ENCODE data around the gene ZNF101.
"Not testable (repeated sequence)": the region's sequence is repeated elsewhere in the genome, so short reads cannot be mapped to it uniquely, and the experiment has no call there.

ZNF101 gene

GRCh38 chr19:19661675-19662251 is 6.9 kb upstream of the ZNF101 start:
- DNase-seq, result peak; percentile 15

DNA sequence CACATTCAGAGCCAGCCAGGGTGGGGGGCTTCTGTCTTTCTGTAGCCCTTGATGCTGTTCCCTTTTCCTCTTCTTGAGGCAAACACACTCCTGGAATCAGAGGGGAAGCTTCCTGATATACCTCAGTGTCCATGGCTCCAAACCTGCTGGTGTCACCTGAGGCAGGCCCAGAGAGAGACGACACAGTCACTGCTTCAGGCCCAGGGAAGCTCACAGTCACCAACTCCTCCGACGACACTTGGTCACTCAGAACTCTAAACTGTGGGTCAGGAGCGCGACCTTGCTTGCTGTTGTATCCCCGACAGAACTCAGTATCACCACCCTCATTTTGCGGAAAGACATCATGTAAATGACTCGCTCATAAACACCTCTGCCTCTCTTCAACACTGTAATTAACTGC is 6.3 kb upstream of the ZNF101 start:
- DNase-seq, result no peak

- no peak for DNase-seq
Observed at GRCh38 chr19:19662871-19663255, 5.8 kb upstream of the ZNF101 start.

GRCh38 chr19:19663256-19664120 is 5.2 kb upstream of the ZNF101 start, which contains the start of gene ATP13A1:
Gene ATP13A1, minus strand, starts transcription at chr19:19663676. Its CDS starts 10 bp downstream, at chr19:19663666.
- DNase-seq, result peak; percentile 96

GRCh38 chr19:19665420-19665948 is 3.2 kb upstream of the ZNF101 start:
- not testable (repeated sequence) for DNase-seq

- DNase-seq, result no peak
Observed at GRCh38 chr19:19670070-19670551, 1.5 kb downstream of the ZNF101 start.

- DNase-seq, result no peak
Observed at GRCh38 chr19:19672816-19673215, 4.2 kb downstream of the ZNF101 start.

GRCh38 chr19:19674315-19674714 is 5.7 kb downstream of the ZNF101 start:
- DNase-seq, result no peak

GRCh38 chr19:19677579-19677978 is 8.9 kb downstream of the ZNF101 start:
- no peak for DNase-seq

DNA sequence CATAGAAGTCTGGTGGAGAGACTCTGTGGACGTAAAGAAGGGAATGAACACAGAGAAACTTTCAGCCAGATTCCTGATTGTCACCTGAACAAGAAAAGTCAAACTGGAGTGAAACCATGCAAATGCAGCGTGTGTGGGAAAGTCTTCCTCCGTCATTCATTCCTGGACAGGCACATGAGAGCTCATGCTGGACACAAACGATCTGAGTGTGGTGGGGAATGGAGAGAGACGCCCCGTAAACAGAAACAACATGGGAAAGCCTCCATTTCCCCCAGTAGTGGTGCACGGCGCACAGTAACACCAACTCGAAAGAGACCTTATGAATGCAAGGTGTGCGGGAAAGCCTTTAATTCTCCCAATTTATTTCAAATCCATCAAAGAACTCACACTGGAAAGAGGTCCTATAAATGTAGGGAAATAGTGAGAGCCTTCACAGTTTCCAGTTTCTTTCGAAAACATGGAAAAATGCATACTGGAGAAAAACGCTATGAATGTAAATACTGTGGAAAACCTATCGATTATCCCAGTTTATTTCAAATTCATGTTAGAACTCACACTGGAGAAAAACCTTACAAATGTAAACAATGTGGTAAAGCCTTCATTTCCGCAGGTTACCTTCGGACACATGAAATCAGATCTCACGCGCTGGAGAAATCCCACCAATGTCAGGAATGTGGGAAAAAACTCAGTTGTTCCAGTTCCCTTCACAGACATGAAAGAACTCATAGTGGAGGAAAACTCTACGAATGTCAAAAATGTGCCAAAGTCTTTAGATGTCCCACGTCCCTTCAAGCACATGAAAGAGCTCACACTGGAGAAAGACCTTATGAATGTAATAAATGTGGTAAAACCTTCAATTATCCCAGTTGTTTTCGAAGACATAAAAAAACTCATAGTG is 10.8 kb downstream of the ZNF101 start:
- DNase-seq, result no peak

GRCh38 chr19:19686119-19686518 is 17.5 kb downstream of the ZNF101 start:
- DNase-seq, result not testable (repeated sequence)

GRCh38 chr19:19686580-19686979 is 17.9 kb downstream of the ZNF101 start:
- DNase-seq, result no peak

DNA sequence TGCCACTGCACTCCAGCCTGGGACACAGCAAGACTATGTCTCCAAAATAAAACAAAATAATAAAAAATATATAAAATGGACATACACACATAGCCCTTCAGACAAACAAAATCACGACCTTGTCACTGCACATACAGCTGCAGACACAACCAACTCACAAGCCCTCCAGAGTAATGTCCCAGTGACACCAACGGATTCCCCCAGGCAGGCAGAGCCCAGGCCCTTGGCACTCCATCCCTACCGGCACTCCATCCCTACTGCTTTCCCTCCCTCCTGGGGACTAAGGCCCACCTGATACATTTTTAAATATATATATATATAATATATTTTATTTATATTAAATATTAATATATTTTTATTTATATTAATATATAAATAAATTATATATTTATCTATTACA is 18.5 kb downstream of the ZNF101 start:
- DNase-seq, result no peak

DNA sequence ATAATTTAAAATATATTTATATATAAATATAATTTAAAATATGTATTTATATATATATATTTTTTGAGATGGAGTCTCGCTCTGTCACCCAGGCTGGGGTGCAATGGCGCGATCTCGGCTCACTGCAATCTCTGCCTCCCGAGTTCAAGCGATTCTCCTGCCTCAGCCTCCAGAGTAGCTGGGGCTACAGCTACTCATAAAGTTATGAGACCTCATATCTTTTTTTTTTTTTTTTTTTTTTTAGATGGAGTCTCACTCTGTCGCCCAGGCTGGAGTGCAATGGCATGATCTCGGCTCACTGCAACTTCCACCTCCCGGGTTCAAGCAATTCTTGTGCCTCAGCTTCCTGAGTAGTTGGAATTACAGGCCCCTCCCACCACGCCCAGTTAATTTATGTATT is 20.4 kb downstream of the ZNF101 start:
- not testable (repeated sequence) for DNase-seq

DNA sequence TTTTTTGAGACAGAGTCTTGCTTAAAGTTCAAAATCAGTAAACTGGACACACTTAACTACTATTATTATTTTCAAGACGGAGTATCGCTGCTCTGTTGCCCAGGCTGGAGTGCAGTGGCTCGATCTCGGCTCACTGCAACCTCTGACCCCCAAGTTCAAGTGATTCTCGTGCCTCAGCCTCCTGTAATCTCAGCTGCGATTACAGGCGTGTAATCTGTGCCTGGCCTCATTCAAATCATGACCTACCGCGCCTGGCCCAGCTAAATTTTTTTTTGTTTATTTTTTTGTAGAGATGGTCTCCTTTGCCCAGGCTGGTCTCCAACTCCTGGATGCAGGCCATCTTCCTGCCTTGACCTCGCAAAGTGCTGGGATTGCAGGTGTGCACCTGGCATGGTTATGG is 23.0 kb downstream of the ZNF101 start:
- DNase-seq, result no peak

- no peak for DNase-seq
Observed at GRCh38 chr19:19696386-19696785, 27.7 kb downstream of the ZNF101 start.

- DNase-seq, result no peak
Observed at GRCh38 chr19:19697589-19697988, 28.9 kb downstream of the ZNF101 start.

DNA sequence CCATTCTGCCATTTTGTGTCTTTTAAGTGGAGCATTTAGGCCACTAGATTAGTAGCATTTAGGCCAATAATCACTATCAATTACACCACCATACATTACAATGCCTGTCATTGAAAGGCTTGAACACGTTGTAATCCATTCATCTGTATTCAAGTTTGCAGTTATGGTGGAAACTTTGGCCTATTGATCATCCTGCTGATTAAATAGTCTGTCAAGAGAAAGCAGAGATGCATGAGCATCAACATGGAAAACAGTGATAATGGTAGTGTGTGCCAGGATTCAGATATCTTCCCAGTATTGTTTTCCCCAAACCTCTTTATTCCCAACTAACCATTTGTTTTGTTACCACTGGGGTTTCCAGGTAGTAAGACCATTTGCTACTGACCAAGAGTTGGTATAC is 31.9 kb downstream of the ZNF101 start:
- DNase-seq, result not testable (repeated sequence)

DNA sequence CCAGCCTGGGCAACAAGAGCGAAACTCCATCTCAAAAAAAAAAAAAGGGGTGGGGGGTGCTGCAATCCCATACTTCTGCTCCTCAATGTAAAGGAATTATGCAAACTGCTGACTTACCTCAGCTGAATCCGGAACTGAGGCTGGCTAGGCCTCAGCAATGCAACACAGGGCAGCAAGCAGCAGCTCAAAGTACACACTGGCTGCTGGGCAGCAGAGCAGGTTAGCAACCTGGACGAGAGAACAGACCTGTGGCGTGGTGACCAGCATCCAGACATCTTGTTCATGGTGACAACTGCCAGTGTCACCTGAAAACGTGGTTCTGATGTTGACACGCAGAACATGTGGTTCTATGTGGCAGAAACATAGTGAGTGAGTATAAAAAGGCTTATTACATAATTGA is 36.2 kb downstream of the ZNF101 start:
- no peak for DNase-seq

GRCh38 chr19:19710506-19710905 is 41.9 kb downstream of the ZNF101 start:
- DNase-seq, result no peak

- no peak for DNase-seq
Observed at GRCh38 chr19:19711306-19711933, 42.8 kb downstream of the ZNF101 start.

All from CD4-positive, alpha-beta T cell treated with Interleukin-6 for 4 hours (primary cell).